Measurements from ENCODE around the gene PRRC2B.
A peak's percentile ranks its signal among the peaks of the same experiment; 100 is the strongest.

The PRRC2B gene

GRCh38 chr9:131484051-131484445 lies 90.2 kb downstream of the PRRC2B start:
- no peak for TF ChIP-seq CTCF (conservative IDR thresholded peaks at IDR 0.05; ENCODE audit: control insufficient read depth, insufficient read depth, low read depth, low read length)
- DNase-seq (ENCODE audit: low read depth) = no peak
- no peak overlapping the region for H3K4me3 ChIP-seq (ENCODE audit: control insufficient read depth, low read depth, low read length)

DNA sequence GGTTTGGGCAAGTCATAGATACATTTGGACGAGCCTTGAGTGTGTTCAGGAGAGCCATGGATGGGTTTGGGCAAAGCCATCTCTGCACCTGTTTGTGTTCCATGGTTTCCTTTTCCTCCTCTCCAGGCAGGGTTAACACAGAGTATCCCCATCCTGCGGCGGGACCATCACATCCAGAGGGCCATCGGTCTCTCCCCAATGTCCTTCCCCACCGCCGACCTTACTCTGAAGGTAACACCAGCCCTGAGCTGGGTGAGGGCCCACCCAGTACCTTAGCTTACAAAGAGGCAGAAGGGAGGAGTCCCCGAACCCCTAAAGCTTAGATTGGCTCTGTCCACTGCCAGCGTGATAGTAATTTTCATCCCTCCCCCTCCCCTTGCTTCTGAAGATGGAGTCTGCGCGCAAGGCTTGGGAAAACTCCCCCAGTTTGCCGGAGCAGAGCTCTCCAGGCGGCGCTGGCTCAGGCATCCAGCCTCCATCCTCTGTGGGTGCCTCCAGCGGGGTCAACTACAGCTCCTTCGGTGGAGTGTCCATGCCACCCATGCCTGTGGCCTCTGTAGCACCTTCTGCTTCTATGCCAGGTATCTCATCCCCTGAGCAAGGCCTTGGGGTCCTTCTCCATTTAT lies 90.8 kb downstream of the PRRC2B start:
- H3K4me3 ChIP-seq (ENCODE audit: control insufficient read depth, low read depth, low read length) = no peak overlapping the region
- DNase-seq (ENCODE audit: low read depth) = no peak
- no peak for TF ChIP-seq CTCF (conservative IDR thresholded peaks at IDR 0.05; ENCODE audit: control insufficient read depth, insufficient read depth, low read depth, low read length)

GRCh38 chr9:131485206-131485605 lies 91.3 kb downstream of the PRRC2B start:
- no peak for DNase-seq (ENCODE audit: low read depth)
- no peak for TF ChIP-seq CTCF (conservative IDR thresholded peaks at IDR 0.05; ENCODE audit: control insufficient read depth, insufficient read depth, low read depth, low read length)

DNA sequence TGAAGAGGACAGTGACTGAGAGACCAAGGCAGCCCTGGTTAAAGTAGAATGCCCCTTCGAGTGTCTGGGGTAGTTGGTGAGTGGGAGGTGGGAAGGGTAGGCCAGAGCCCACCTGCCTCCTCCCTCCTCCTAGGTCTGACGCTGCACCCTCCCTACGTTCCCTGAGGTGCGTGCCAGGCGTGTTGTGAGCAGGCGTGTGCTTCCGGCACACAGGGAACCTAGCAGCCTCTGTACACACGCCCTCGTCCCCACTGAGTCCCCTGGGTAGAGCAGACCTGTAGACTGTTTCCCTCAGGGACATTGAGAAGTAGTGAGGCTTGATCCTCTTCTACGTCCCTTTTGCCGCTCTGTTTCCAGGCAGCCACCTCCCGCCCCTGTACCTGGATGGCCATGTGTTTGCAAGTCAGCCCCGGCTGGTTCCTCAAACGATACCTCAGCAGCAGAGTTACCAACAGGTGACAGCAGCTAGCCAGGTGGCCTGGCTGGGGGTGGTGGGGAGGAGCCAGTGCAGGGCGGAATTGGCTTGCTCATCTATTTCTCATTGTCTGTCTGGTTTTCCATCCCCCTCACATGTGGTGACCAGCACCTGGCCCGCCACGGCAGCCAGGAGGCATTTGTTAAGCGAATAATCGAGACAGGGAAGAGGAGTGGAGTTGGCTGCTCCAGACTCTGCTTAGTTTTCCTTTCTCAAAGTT lies 92.0 kb downstream of the PRRC2B start:
- DNase-seq (ENCODE audit: low read depth) = no peak
- H3K4me3 ChIP-seq (ENCODE audit: control insufficient read depth, low read depth, low read length) = no peak overlapping the region
- TF ChIP-seq CTCF (conservative IDR thresholded peaks at IDR 0.05; ENCODE audit: control insufficient read depth, insufficient read depth, low read depth, low read length) = no peak

More at GRCh38 chr9:131485206-131485605, 91.3 kb downstream of the PRRC2B start:
- H3K4me3 ChIP-seq (ENCODE audit: control insufficient read depth, low read depth, low read length) = no peak overlapping the region

GRCh38 chr9:131487001-131487400 lies 93.1 kb downstream of the PRRC2B start:
- no peak overlapping the region for H3K4me3 ChIP-seq (ENCODE audit: control insufficient read depth, low read depth, low read length)
- DNase-seq (ENCODE audit: low read depth) = no peak
- no peak for TF ChIP-seq CTCF (conservative IDR thresholded peaks at IDR 0.05; ENCODE audit: control insufficient read depth, insufficient read depth, low read depth, low read length)

GRCh38 chr9:131487621-131488031 lies 93.7 kb downstream of the PRRC2B start:
- peak; percentile 33 for DNase-seq (ENCODE audit: low read depth)
- TF ChIP-seq CTCF (conservative IDR thresholded peaks at IDR 0.05; ENCODE audit: control insufficient read depth, insufficient read depth, low read depth, low read length) = no peak
- no peak overlapping the region for H3K4me3 ChIP-seq (ENCODE audit: control insufficient read depth, low read depth, low read length)
